ENCODE measurements around the gene MAML1.

The MAML1 gene

DNA sequence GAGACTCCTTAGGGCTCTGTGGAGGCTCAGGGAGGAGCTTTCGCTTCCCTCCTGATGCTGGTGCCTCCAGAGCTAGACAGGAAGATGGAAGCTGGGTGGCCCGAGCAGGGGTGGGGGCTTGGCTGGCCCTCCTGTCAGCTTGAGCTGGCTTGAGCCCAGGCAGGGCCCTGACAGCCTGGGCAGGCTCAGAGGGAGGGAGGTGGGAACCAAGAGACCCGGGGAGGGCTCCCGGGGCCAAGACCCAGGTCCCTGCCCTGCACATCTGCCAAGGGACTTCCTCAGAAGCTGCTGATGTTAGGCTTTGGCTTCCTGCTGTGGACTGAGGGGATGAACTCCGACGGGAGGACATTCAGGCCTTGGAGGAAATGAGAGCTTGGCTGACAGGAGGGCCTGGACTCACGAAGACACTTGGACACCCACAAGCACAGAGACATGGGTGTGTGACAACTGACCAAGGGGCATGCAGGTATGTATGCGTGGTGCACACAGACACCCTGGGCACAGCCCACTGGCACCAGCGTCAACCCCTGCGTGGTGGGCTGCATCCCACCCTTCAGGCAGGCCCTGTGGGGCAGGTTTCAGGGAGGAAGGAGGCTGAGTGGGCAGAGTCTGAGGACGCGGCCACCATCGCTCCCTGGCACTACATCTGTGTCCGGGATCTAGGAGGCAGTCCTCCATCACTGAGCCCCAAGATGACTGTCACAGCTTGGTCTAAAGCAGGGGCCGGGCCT, 59.4 kb downstream of the MAML1 start:
- DNase-seq (ENCODE audit: low read depth), result peak; percentile 61
- TF ChIP-seq MYC (IDR thresholded peaks at IDR 0.05; ENCODE audit: low read depth, low read length) (no peak), CTCF (IDR thresholded peaks at IDR 0.05; ENCODE audit: low read depth, low read length) (no peak), POLR2A (IDR thresholded peaks at IDR 0.05; ENCODE audit: extremely low read depth, insufficient read length) (no peak)
- TF ChIP-seq, protein P1, sequence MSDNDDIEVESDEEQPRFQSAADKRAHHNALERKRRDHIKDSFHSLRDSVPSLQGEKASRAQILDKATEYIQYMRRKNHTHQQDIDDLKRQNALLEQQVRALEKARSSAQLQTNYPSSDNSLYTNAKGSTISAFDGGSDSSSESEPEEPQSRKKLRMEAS (IDR thresholded peaks at IDR 0.05; ENCODE audit: low read depth, low read length), result no peak
- no peak overlapping the region for H3K4me3 ChIP-seq (ENCODE audit: low read depth, low read length)

GRCh38 chr5:179792612-179793467, 60.2 kb downstream of the MAML1 start:
- H3K4me3 ChIP-seq (ENCODE audit: low read depth, low read length), result no peak overlapping the region
- DNase-seq (ENCODE audit: low read depth), result peak; percentile 74
- peak; percentile 34 for TF ChIP-seq MYC (IDR thresholded peaks at IDR 0.05; ENCODE audit: low read depth, low read length)
- TF ChIP-seq, protein P1 (IDR thresholded peaks at IDR 0.05; ENCODE audit: low read depth, low read length), result peak; percentile 77
- TF ChIP-seq CTCF (IDR thresholded peaks at IDR 0.05; ENCODE audit: low read depth, low read length), result no peak

DNA sequence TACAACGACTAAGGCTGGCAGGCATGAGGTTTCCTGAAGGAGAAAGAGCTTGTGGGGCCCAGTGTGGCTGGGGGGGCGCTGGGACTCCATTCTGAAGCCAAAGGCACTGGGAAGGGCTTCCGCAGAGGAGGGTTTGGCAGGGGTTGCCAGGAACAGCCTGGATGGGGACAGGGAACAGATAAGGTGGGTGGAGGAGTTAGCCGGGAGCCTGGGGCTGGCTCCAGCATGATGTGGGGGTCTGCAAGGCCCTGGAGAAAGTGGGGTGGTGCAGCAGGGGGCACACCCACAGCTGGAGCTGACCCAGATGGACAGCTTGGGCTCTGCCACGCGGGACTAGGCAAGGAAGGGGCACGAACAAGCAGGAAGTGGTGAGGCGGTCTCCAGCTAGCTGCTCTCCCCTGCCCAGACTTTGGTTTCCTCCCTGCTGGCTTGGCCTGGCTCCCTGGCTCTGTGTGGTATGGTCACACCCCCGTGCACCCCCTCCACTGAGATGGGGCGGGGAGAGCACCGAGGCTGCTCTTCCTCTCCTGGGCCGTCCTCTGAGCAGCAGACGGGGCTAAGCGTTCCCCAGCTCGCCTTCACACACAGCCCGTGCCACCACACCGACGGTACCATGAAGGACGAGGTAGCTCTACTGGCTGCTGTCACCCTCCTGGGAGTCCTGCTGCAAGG, 61.0 kb downstream of the MAML1 start, which contains the start of gene LTC4S:
Gene LTC4S (plus strand): TSS at position 519 of the 672 bp plus-strand sequence. CDS start 95 bp downstream, at position 614.
- DNase-seq (ENCODE audit: low read depth), result peak; percentile 97
- H3K4me3 ChIP-seq (ENCODE audit: low read depth, low read length), result peak within 1 kb of the TSS; percentile 66
- TF ChIP-seq CTCF (IDR thresholded peaks at IDR 0.05; ENCODE audit: low read depth, low read length) (no peak), POLR2A (IDR thresholded peaks at IDR 0.05; ENCODE audit: extremely low read depth, insufficient read length) (peak; percentile 70), MYC (IDR thresholded peaks at IDR 0.05; ENCODE audit: low read depth, low read length) (peak; percentile 76)
- TF ChIP-seq, protein P1 (IDR thresholded peaks at IDR 0.05; ENCODE audit: low read depth, low read length), result peak; percentile 69; the same call in 1 of the 2 replicates

DNA sequence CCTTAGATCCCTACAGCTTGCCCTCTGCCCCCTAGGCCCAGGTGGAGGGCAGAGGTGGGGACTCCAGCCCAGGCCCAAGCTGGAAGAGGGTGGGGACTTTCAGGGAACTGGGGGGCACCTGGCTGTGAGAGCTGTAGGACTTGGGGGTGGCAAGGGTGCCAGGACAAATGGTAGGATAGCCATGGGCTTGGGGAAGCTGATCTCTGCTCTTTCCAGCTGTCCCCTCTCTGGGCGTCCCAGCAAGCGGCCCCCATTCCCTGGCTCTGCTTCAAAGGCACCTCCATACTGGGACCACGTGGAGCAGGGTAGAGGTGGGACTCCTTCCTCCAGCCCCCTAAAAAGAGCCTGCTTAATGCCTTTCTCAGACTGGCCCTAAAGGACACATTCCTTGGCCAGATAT, 61.5 kb downstream of the MAML1 start:
- H3K4me3 ChIP-seq (ENCODE audit: low read depth, low read length), result peak overlapping the region; percentile 66
- TF ChIP-seq, protein P1 (IDR thresholded peaks at IDR 0.05; ENCODE audit: low read depth, low read length), result no peak
- TF ChIP-seq CTCF (IDR thresholded peaks at IDR 0.05; ENCODE audit: low read depth, low read length) (no peak), MYC (IDR thresholded peaks at IDR 0.05; ENCODE audit: low read depth, low read length) (no peak), POLR2A (IDR thresholded peaks at IDR 0.05; ENCODE audit: extremely low read depth, insufficient read length) (no peak)
- no peak for DNase-seq (ENCODE audit: low read depth)

GRCh38 chr5:179794575-179794974, 62.0 kb downstream of the MAML1 start:
- peak overlapping the region; percentile 66 for H3K4me3 ChIP-seq (ENCODE audit: low read depth, low read length)
- TF ChIP-seq POLR2A (IDR thresholded peaks at IDR 0.05; ENCODE audit: extremely low read depth, insufficient read length), result no peak
- TF ChIP-seq, protein P1 (IDR thresholded peaks at IDR 0.05; ENCODE audit: low read depth, low read length), result no peak
- no peak for TF ChIP-seq MYC (IDR thresholded peaks at IDR 0.05; ENCODE audit: low read depth, low read length)
- no peak for TF ChIP-seq CTCF (IDR thresholded peaks at IDR 0.05; ENCODE audit: low read depth, low read length)
- no peak for DNase-seq (ENCODE audit: low read depth)

Measured in NB4 (cell line).